MM.1S (cell line): ENCODE data around the gene MEGF6.

ENCODE experiments used
- DNase-seq: peaks from one replicate; pipeline ENCODE4 v3.0.0-alpha.2; 2015
- H2AFZ ChIP-seq: fragments of 300-600 bp; sonication (generic); 2 replicates; pipeline ENCODE4 v1.6.0; 2016; ENCODE audit warnings: antibody characterized with exemption, low read length
- H3F3A ChIP-seq: fragments of 300-600 bp; sonication (generic); 2 replicates; pipeline ENCODE4 v1.6.1; 2016; ENCODE audit warnings: mild to moderate bottlenecking, antibody characterized with exemption, low read length, moderate library complexity, mixed read lengths; ENCODE audit not compliant: insufficient read depth
- H3K27ac ChIP-seq: fragments of 300-600 bp; sonication (generic); 2 replicates; pipeline ENCODE4 v1.5.1; 2016; ENCODE audit warnings: mild to moderate bottlenecking, low read length
- H3K27me3 ChIP-seq: fragments of 300-600 bp; sonication (generic); replicated peaks from 2 replicates; pipeline ENCODE4 v1.6.0; 2016; ENCODE audit warnings: low read length; ENCODE audit not compliant: insufficient read depth
- H3K36me3 ChIP-seq: fragments of 300-600 bp; sonication (generic); replicated peaks from 2 replicates; pipeline ENCODE4 v1.6.1; 2016; ENCODE audit warnings: mild to moderate bottlenecking, low read length, mixed read lengths; ENCODE audit not compliant: insufficient read depth
- H3K4me1 ChIP-seq: fragments of 300-600 bp; sonication (generic); 2 replicates; pipeline ENCODE4 v1.6.1; 2016; ENCODE audit warnings: low read length, mixed read lengths
- H3K4me2 ChIP-seq: fragments of 300-600 bp; sonication (generic); 2 replicates; pipeline ENCODE4 v1.6.0; 2016; ENCODE audit warnings: low read depth, low read length
- H3K4me3 ChIP-seq: fragments of 300-600 bp; sonication (generic); 2 replicates; pipeline ENCODE4 v1.5.1; 2016; ENCODE audit warnings: low read length, mixed read lengths
- H3K79me2 ChIP-seq: fragments of 300-600 bp; sonication (generic); 2 replicates; pipeline ENCODE4 v1.6.1; 2016; ENCODE audit warnings: mixed run types, low read length, mixed read lengths
- H3K9ac ChIP-seq: fragments of 300-600 bp; sonication (generic); 2 replicates; pipeline ENCODE4 v1.6.1; 2016; ENCODE audit warnings: low read length, mixed read lengths
- H3K9me2 ChIP-seq: fragments of 300-600 bp; sonication (generic); replicated peaks from 2 replicates; pipeline ENCODE4 v1.6.1; 2016; ENCODE audit warnings: mild to moderate bottlenecking, low read length, mixed read lengths; ENCODE audit not compliant: insufficient read depth
- H3K9me3 ChIP-seq: fragments of 300-600 bp; sonication (generic); replicated peaks from 2 replicates; pipeline ENCODE4 v1.6.1; 2016; ENCODE audit warnings: mild to moderate bottlenecking, low read length, mixed read lengths; ENCODE audit not compliant: insufficient read depth
- H4K20me1 ChIP-seq: fragments of 300-600 bp; sonication (generic); 2 replicates; pipeline ENCODE4 v1.6.1; 2016; ENCODE audit warnings: mild to moderate bottlenecking, low read length, moderate library complexity, mixed read lengths; ENCODE audit not compliant: insufficient read depth
- CTCF ChIP-seq: fragments of 300-600 bp; sonication (generic); IDR thresholded peaks from 2 replicates; pipeline ENCODE4 v1.5.1; 2016; ENCODE audit warnings: antibody characterized with exemption, low read length, mixed read lengths
- EZH2 ChIP-seq: fragments of 300-600 bp; sonication (generic); optimal IDR thresholded peaks from 2 replicates; pipeline ENCODE3; 2017; ENCODE audit warnings: low read depth, mild to moderate bottlenecking, antibody characterized with exemption, low read length, mixed read lengths
- EZH2phosphoT487 ChIP-seq: fragments of 300-600 bp; sonication (generic); IDR thresholded peaks from 2 replicates; pipeline ENCODE4 v1.6.1; 2018; ENCODE audit warnings: antibody characterized with exemption, low read length

Gene MEGF6

GRCh38 chr1:3640121-3640837, 29.0 kb upstream of the MEGF6 start:
- Histone ChIP-seq H3K27me3 (no peaks in the 10 kb centered on the region), H3K4me3 (no peak overlapping the region), H3K9me2 (no peaks in the 10 kb centered on the region), H3K4me1 (no peaks in the 10 kb centered on the region), H2AFZ (no peak overlapping the region), H3K27ac (no peak overlapping the region), H3K4me2 (no peak overlapping the region), H3K9ac (no peak overlapping the region), H3K79me2 (no peaks in the 10 kb centered on the region), H4K20me1 (no peaks in the 10 kb centered on the region), H3K9me3 (no peaks in the 10 kb centered on the region), H3K36me3 (peaks cover 3% of the 10 kb centered on the region; the same call in 1 of the 2 replicates), H3F3A (no peaks in the 10 kb centered on the region)
- DNase-seq, result no peak
- no peak for TF ChIP-seq EZH2phosphoT487
- TF ChIP-seq CTCF, result no peak
- TF ChIP-seq EZH2, result no peak

GRCh38 chr1:3639397-3639911, 28.1 kb upstream of the MEGF6 start:
- no peak overlapping the region for H2AFZ ChIP-seq
- H3K4me1 ChIP-seq, result no peaks in the 10 kb centered on the region
- H4K20me1 ChIP-seq, result no peaks in the 10 kb centered on the region
- no peak overlapping the region for H3K27ac ChIP-seq
- H3K9me3 ChIP-seq, result no peaks in the 10 kb centered on the region
- H3F3A ChIP-seq, result no peaks in the 10 kb centered on the region
- H3K27me3 ChIP-seq, result no peaks in the 10 kb centered on the region
- no peak for DNase-seq
- H3K36me3 ChIP-seq, result peaks cover 3% of the 10 kb centered on the region; the same call in 1 of the 2 replicates
- no peak for TF ChIP-seq CTCF
- no peak for TF ChIP-seq EZH2phosphoT487
- no peak for TF ChIP-seq EZH2
- H3K9ac ChIP-seq, result no peak overlapping the region
- H3K79me2 ChIP-seq, result no peaks in the 10 kb centered on the region
- H3K4me3 ChIP-seq, result no peak overlapping the region
- H3K9me2 ChIP-seq, result no peaks in the 10 kb centered on the region
- H3K4me2 ChIP-seq, result no peak overlapping the region

- no peak overlapping the region for H3K27ac ChIP-seq
- no peaks in the 10 kb centered on the region for H3K27me3 ChIP-seq
- H4K20me1 ChIP-seq, result no peaks in the 10 kb centered on the region
- H3K9ac ChIP-seq, result no peak overlapping the region
- peaks cover 3% of the 10 kb centered on the region; the same call in 1 of the 2 replicates for H3K36me3 ChIP-seq
- no peaks in the 10 kb centered on the region for H3K79me2 ChIP-seq
- no peaks in the 10 kb centered on the region for H3K9me3 ChIP-seq
- H3K4me2 ChIP-seq, result no peak overlapping the region
- TF ChIP-seq CTCF (no peak), EZH2 (no peak), EZH2phosphoT487 (no peak)
- H3K4me1 ChIP-seq, result no peaks in the 10 kb centered on the region
- no peak overlapping the region for H2AFZ ChIP-seq
- no peak for DNase-seq
- H3K4me3 ChIP-seq, result no peak overlapping the region
- no peaks in the 10 kb centered on the region for H3K9me2 ChIP-seq
- no peaks in the 10 kb centered on the region for H3F3A ChIP-seq
These were observed 27.4 kb upstream of the MEGF6 start for GRCh38 chr1:3638676-3639075.
